SH-SY5Y (cell line): ENCODE measurements around the gene ECE1.

ENCODE experiments used
- GATA2 ChIP-seq: IDR thresholded peaks from 2 replicates; pipeline ENCODE4 v1.6.1; 2011; ENCODE audit warnings: mild to moderate bottlenecking, low read depth, low read length
- GATA3 ChIP-seq: IDR thresholded peaks from 2 replicates; pipeline ENCODE4 v1.6.1; 2011; ENCODE audit warnings: low read depth, mild to moderate bottlenecking, low read length, moderate library complexity

DNA sequence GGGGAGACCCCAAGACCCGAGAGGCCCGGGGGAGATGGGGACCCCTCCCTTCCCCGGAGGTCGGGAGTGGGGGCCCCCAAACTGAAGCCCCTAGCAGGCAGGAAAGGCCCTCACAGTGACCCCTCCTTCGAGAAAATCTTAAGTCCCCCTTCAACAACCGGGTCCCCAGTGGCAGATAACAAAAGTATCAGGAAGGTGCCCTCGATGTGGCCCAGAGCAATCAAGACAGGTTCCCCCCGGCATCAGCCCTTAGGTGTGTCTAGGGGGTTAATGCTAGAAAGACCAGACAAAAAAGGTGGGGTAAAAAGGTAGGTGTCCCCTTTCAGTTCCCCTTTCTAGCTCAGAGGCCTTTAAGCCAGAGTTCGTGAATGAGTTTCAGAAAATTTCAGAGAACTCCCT is 282 bp upstream of the ECE1 start:
- TF ChIP-seq GATA2: no peak
- TF ChIP-seq GATA3: no peak
